Stimulated activated CD8-positive, alpha-beta memory T cell treated with anti-CD3 and anti-CD28 coated beads, Interleukin-7, amount 100 ng/mL, for 48 hours (primary cell): ENCODE results near the gene FAR2.
"Not testable (repeated sequence)": the region's sequence is repeated elsewhere in the genome, so short reads cannot be mapped to it uniquely, and the experiment has no call there.

ENCODE experiments used
- DNase-seq, 2 donors: peaks; one replicate each; pipeline ENCODE4 v3.0.0-alpha.2; 2020; ENCODE audit warnings: low read depth in 1 of 2; ENCODE audit errors: extremely low read depth in 1 of 2

FAR2 gene

GRCh38 chr12:29273178-29273843, 124.2 kb downstream of the FAR2 start:
- no peak for DNase-seq

GRCh38 chr12:29275834-29276233, 126.8 kb downstream of the FAR2 start:
- no peak for DNase-seq

- DNase-seq: no peak
Observed at GRCh38 chr12:29277231-29277630, 128.2 kb downstream of the FAR2 start.

GRCh38 chr12:29278673-29279420, 129.8 kb downstream of the FAR2 start:
- no peak for DNase-seq

GRCh38 chr12:29281371-29282005, 132.4 kb downstream of the FAR2 start:
- DNase-seq: no peak

GRCh38 chr12:29282031-29282816, 133.1 kb downstream of the FAR2 start:
- DNase-seq: no peak

- DNase-seq: no peak
Observed at GRCh38 chr12:29283969-29284700, 135.1 kb downstream of the FAR2 start.

GRCh38 chr12:29286081-29286790, 137.2 kb downstream of the FAR2 start:
- no peak for DNase-seq

GRCh38 chr12:29287622-29288021, 138.5 kb downstream of the FAR2 start:
- DNase-seq: no peak

GRCh38 chr12:29288031-29288430, 139.0 kb downstream of the FAR2 start:
- no peak for DNase-seq

- DNase-seq: not testable (repeated sequence)
Observed at GRCh38 chr12:29290475-29290874, 141.4 kb downstream of the FAR2 start.

GRCh38 chr12:29291226-29291625, 142.1 kb downstream of the FAR2 start:
- DNase-seq: no peak

GRCh38 chr12:29299633-29300032, 150.6 kb downstream of the FAR2 start:
- no peak for DNase-seq

- DNase-seq: no peak
Observed at GRCh38 chr12:29301114-29301513, 152.0 kb downstream of the FAR2 start.

- no peak for DNase-seq
Observed at GRCh38 chr12:29304388-29304787, 155.3 kb downstream of the FAR2 start.

- DNase-seq: no peak
Observed at GRCh38 chr12:29306266-29306665, 157.2 kb downstream of the FAR2 start.

GRCh38 chr12:29306682-29307081, 157.6 kb downstream of the FAR2 start:
- no peak for DNase-seq

GRCh38 chr12:29309320-29309902, 160.3 kb downstream of the FAR2 start:
- DNase-seq: no peak

- no peak for DNase-seq
Observed at GRCh38 chr12:29310899-29311298, 161.8 kb downstream of the FAR2 start.

GRCh38 chr12:29314416-29314815, 165.3 kb downstream of the FAR2 start:
- no peak for DNase-seq
